Activated naive CD4-positive, alpha-beta T cell treated with anti-CD3 and anti-CD28 coated beads, Interleukin-2, amount 10 ng/mL, durations not matched to agents 7 days and 5 days (primary cell): Measurements from ENCODE around the gene KRT83.
A peak's percentile ranks its signal among the peaks of the same experiment; 100 is the strongest.

Experiments used
- CTCF ChIA-PET: fragments of 350-600 bp; sonication (Branson Sonifier 250); formaldehyde crosslinking; loops from one replicate; lab custom pipeline; 2021; ENCODE audit warnings: antibody characterized with exemption; lab: Charles Lee
- DNase-seq: peaks from one replicate; pipeline ENCODE4 v3.0.0-alpha.2; 2020
- H3K27ac Mint-ChIP-seq: one replicate; pipeline ENCODE4 v1.8.0; 2021; ENCODE audit warnings: mild to moderate bottlenecking, moderate library complexity, mixed read lengths
- H3K27me3 Mint-ChIP-seq: one replicate; pipeline ENCODE4 v1.8.0; 2021; ENCODE audit warnings: mild to moderate bottlenecking, mixed read lengths
- H3K36me3 Mint-ChIP-seq: one replicate; pipeline ENCODE4 v1.8.0; 2021; ENCODE audit warnings: mixed read lengths
- H3K4me1 Mint-ChIP-seq: one replicate; pipeline ENCODE4 v1.8.0; 2021; ENCODE audit warnings: mixed read lengths
- H3K4me3 Mint-ChIP-seq: one replicate; pipeline ENCODE4 v1.8.0; 2021; ENCODE audit warnings: mild to moderate bottlenecking, moderate library complexity, mixed read lengths
- H3K9me3 Mint-ChIP-seq: one replicate; pipeline ENCODE4 v1.8.0; 2021; ENCODE audit warnings: mixed read lengths

Gene KRT83

DNA sequence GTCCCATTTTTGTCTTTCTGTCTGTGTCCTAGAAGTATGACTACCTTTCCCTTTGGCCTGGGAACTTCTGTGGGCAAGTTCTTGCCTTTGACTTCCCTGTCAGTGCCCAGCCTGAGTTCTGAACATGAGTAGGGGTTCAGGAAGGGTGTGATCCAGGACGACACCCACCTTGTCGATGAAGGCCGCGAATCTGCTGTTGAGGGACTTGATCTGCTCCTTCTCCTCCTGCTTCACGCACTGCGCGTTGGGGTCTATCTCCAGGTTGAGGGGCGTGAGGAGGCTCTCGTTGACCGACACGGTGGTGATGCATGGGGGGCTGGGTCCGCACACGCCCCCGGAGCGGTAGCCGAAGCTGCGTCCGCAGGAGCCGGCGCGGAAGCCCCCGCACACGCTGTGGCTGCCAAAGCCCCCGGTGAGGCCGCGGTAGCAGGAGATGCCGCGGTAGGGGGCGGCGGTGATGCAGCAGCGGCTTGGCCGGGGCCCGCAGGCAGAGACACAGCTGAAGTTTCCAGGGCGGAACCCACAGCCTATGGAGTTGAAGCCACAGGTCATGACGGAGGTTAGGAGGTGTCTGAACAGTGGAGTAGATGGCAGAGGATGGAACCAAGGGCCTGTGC, at the start of gene KRT83:
TSS of gene KRT83 (minus strand) at position 615 of the 617 bp plus-strand sequence. CDS start at position 552, 63 bp downstream.
- CTCF ChIA-PET = interaction anchor here (1.2 kb wide), 1 partner anchor 559 kb away, joined by 4 read pairs; no protein-coding TSS in a partner anchor

GRCh38 chr12:52369809-52370208, 48.6 kb upstream of the KRT83 start:
- CTCF ChIA-PET = interaction anchor here (1.3 to 6.3 kb wide), 5 partner anchors 8 to 617 kb away, joined by 3 to 29 read pairs (median 4); no protein-coding TSS in a partner anchor
- no peak for DNase-seq
- no peak overlapping the region for H3K27ac Mint-ChIP-seq
- no peaks in the 10 kb centered on the region for H3K36me3 Mint-ChIP-seq
- no peaks in the 10 kb centered on the region for H3K4me1 Mint-ChIP-seq
- H3K4me3 Mint-ChIP-seq = no peak overlapping the region
- H3K27me3 Mint-ChIP-seq = peaks cover 57% of the 10 kb centered on the region
- H3K9me3 Mint-ChIP-seq = peaks cover 3% of the 10 kb centered on the region

More for the DNA sequence above, at the start of gene KRT83:
- Mint-ChIP-seq H3K27me3 (peaks cover 79% of the 10 kb centered on the region), H3K27ac (no peak within 1 kb of the TSS), H3K4me1 (no peaks in the 10 kb centered on the region), H3K36me3 (no peaks in the 10 kb centered on the region), H3K4me3 (no peak within 1 kb of the TSS), H3K9me3 (no peaks in the 10 kb centered on the region)
- DNase-seq = peak; percentile 14

- Mint-ChIP-seq H3K27ac (no peak overlapping the region), H3K4me3 (no peak overlapping the region), H3K9me3 (peaks cover 3% of the 10 kb centered on the region), H3K36me3 (no peaks in the 10 kb centered on the region), H3K4me1 (no peaks in the 10 kb centered on the region), H3K27me3 (peaks cover 60% of the 10 kb centered on the region)
- DNase-seq = no peak
- CTCF ChIA-PET = interaction anchor here (1.3 to 6.3 kb wide), 6 partner anchors 8 to 617 kb away, joined by 3 to 29 read pairs (median 4); no protein-coding TSS in a partner anchor
These were observed 48.0 kb upstream of the KRT83 start for GRCh38 chr12:52369211-52369610.

GRCh38 chr12:52368508-52368907, 47.3 kb upstream of the KRT83 start:
- Mint-ChIP-seq H3K27ac (no peak overlapping the region), H3K27me3 (peaks cover 60% of the 10 kb centered on the region)
- CTCF ChIA-PET = interaction anchor here (1.4 to 6.3 kb wide), 4 partner anchors 7 to 511 kb away, joined by 3 to 29 read pairs (median 4); no protein-coding TSS in a partner anchor

DNA sequence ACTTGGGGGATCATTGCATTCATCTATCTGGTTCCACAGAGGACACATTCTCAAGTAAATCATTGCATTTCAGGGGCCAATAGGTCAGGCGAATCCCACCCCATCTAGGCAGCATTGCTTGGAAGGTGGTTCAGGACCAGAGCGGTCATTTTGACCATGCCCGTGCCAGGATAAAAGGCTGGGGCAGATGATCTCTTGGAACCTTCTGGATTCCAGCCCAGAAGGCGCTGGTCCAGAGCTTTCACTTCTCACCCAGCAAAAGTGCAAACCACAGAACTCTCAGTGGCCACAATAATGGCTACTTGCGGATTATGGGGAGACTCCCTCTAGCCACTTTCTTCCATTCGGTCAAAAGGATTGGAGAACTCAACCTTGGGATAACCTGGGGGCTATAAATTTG, 46.7 kb upstream of the KRT83 start:
- Mint-ChIP-seq H3K36me3 (no peaks in the 10 kb centered on the region), H3K4me1 (no peaks in the 10 kb centered on the region), H3K27ac (no peak overlapping the region), H3K9me3 (no peaks in the 10 kb centered on the region), H3K4me3 (no peak overlapping the region), H3K27me3 (peaks cover 64% of the 10 kb centered on the region)
- DNase-seq = no peak
- CTCF ChIA-PET = interaction anchor here (0.7 to 1.8 kb wide), 4 partner anchors 16 to 510 kb away, joined by 3 to 4 read pairs (median 3); no protein-coding TSS in a partner anchor

More at GRCh38 chr12:52368508-52368907, 47.3 kb upstream of the KRT83 start:
- no peak overlapping the region for H3K4me3 Mint-ChIP-seq
- no peaks in the 10 kb centered on the region for H3K9me3 Mint-ChIP-seq
- H3K4me1 Mint-ChIP-seq = no peaks in the 10 kb centered on the region
- no peak for DNase-seq
- no peaks in the 10 kb centered on the region for H3K36me3 Mint-ChIP-seq

GRCh38 chr12:52366738-52367485, 45.7 kb upstream of the KRT83 start, which contains the start of gene KRT85:
Gene KRT85, minus strand, starts transcription at chr12:52367481. Its CDS starts 76 bp downstream, at chr12:52367405.
- H3K27ac Mint-ChIP-seq = no peak within 1 kb of the TSS
- H3K36me3 Mint-ChIP-seq = no peaks in the 10 kb centered on the region
- no peaks in the 10 kb centered on the region for H3K4me1 Mint-ChIP-seq

DNA sequence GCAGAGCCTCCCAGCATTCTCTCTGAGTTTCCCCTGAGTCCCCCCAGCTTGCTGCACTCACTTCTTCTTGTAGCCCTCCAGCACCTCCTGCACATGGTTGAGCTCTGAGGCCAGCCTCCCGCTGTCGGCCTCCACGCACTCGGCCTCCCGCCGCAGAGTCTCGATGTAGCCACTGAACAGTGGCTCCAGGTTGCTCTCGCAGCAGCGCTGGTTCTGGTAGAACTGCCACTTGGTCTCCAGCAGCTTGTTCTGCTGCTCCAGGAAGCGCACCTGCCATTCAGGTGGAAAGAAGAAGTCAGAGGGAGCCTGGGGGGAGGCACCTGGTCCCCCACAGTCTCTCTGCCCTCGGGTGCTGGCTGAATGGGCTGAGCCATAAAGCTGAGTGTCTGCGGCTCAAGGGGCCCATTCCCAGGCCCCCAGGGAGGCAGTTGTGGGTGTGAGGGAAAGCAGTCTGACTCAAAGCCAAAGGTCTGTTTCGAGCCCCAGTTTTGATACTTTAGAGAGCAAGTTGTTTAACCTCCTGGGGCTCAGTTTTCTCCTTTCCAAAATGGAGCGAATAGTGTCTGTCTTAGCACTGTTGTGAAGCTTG, 43.8 kb upstream of the KRT83 start:
- Mint-ChIP-seq H3K27ac (no peak overlapping the region), H3K9me3 (no peaks in the 10 kb centered on the region), H3K27me3 (peaks cover 43% of the 10 kb centered on the region), H3K4me1 (no peaks in the 10 kb centered on the region), H3K36me3 (no peaks in the 10 kb centered on the region), H3K4me3 (no peak overlapping the region)
- CTCF ChIA-PET = interaction anchor here (0.7 to 1.0 kb wide), 2 partner anchors 15 to 62 kb away, joined by 3 read pairs; no protein-coding TSS in a partner anchor
- DNase-seq = no peak

More at GRCh38 chr12:52366738-52367485, 45.7 kb upstream of the KRT83 start, which contains the start of gene KRT85:
- H3K4me3 Mint-ChIP-seq = no peak within 1 kb of the TSS
- H3K9me3 Mint-ChIP-seq = no peaks in the 10 kb centered on the region
- DNase-seq = no peak
- peaks cover 61% of the 10 kb centered on the region for H3K27me3 Mint-ChIP-seq
- CTCF ChIA-PET = interaction anchor here (0.8 kb wide), 1 partner anchor 17 kb away, joined by 3 read pairs; no protein-coding TSS in a partner anchor

DNA sequence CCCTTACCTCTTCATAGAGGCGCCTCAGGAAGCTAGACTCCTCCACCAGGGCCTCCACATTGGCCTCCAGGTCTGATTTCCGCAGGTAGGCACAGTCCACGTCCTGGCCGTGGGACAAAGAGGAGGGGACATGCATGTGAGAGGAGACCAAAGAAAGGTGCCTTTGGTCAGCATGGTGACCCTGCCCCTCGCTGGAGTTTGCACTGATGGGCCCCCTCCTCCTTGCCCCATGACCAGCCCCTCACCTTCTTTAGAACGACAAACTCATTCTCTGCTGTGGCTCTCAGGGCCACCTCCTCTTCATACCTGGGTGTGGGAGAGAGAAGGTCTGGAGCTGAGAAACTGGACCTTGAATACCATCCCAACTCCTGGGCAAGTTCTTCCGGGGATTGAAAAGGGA, 42.9 kb upstream of the KRT83 start:
- CTCF ChIA-PET = interaction anchor here (1.2 kb wide), 1 partner anchor 16 kb away, joined by 3 read pairs; no protein-coding TSS in a partner anchor
- H3K4me3 Mint-ChIP-seq = no peak overlapping the region
- H3K4me1 Mint-ChIP-seq = peaks cover 5% of the 10 kb centered on the region
- H3K27ac Mint-ChIP-seq = no peak overlapping the region
- H3K9me3 Mint-ChIP-seq = no peaks in the 10 kb centered on the region
- H3K36me3 Mint-ChIP-seq = no peaks in the 10 kb centered on the region
- no peak for DNase-seq
- peaks cover 34% of the 10 kb centered on the region for H3K27me3 Mint-ChIP-seq

- H3K36me3 Mint-ChIP-seq = no peaks in the 10 kb centered on the region
- no peaks in the 10 kb centered on the region for H3K9me3 Mint-ChIP-seq
- H3K4me3 Mint-ChIP-seq = no peak overlapping the region
- DNase-seq = no peak
- CTCF ChIA-PET = interaction anchor here (1.2 kb wide), 1 partner anchor 17 kb away, joined by 3 read pairs; no protein-coding TSS in a partner anchor
- peaks cover 26% of the 10 kb centered on the region for H3K27me3 Mint-ChIP-seq
- peaks cover 12% of the 10 kb centered on the region for H3K4me1 Mint-ChIP-seq
- H3K27ac Mint-ChIP-seq = no peak overlapping the region
These were observed 42.0 kb upstream of the KRT83 start for GRCh38 chr12:52363111-52363679.

DNA sequence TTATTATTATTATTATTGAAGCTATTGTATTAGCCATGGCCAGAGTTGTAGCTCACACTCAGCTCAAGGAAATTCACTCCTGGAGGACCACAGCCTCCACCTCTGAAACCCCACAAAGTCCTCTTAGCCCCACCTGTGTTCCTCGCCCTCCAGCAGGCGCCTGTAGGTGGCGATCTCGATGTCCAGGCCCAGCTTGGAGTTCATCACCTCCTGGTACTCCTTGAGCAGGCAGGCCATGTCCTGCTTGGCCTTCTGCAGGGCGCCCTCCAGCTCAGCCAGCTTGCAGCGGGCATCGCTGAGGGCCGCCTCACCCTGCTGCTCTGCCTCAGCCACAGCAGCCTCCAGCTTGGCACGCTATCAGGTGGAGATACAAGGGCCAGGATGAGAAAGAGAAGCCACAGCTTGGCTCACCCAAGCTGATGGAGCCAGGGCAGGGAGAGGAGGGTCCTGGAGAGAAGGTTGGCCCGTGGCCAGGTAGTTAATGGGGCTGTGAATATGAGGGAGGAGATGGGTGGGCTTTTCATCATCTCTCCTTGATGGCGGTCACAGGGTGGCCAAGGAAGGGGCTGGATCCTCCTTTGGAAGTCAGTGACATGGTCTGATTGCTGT, 41.0 kb upstream of the KRT83 start:
- H3K27ac Mint-ChIP-seq = no peak overlapping the region
- H3K27me3 Mint-ChIP-seq = peaks cover 25% of the 10 kb centered on the region
- H3K9me3 Mint-ChIP-seq = no peaks in the 10 kb centered on the region
- H3K4me1 Mint-ChIP-seq = peaks cover 12% of the 10 kb centered on the region
- peak; percentile 25 for DNase-seq
- no peaks in the 10 kb centered on the region for H3K36me3 Mint-ChIP-seq
- no peak overlapping the region for H3K4me3 Mint-ChIP-seq
- CTCF ChIA-PET = interaction anchor here (0.5 to 3.0 kb wide), 11 partner anchors 9 to 517 kb away, joined by 3 to 29 read pairs (median 4); no protein-coding TSS in a partner anchor

- peak; percentile 17 for DNase-seq
- Mint-ChIP-seq H3K27ac (no peak overlapping the region), H3K9me3 (no peaks in the 10 kb centered on the region), H3K36me3 (no peaks in the 10 kb centered on the region), H3K27me3 (peaks cover 25% of the 10 kb centered on the region), H3K4me3 (no peak overlapping the region), H3K4me1 (peaks cover 12% of the 10 kb centered on the region)
- CTCF ChIA-PET = interaction anchor here (0.6 to 3.0 kb wide), 12 partner anchors 9 to 1468 kb away, joined by 3 to 29 read pairs (median 4); no protein-coding TSS in a partner anchor
These were observed 40.4 kb upstream of the KRT83 start for GRCh38 chr12:52361553-52361952.

GRCh38 chr12:52360663-52361271, 39.6 kb upstream of the KRT83 start:
- peak; percentile 15 for DNase-seq
- Mint-ChIP-seq H3K9me3 (no peaks in the 10 kb centered on the region), H3K4me1 (peaks cover 12% of the 10 kb centered on the region), H3K36me3 (no peaks in the 10 kb centered on the region), H3K27ac (no peak overlapping the region), H3K27me3 (peaks cover 25% of the 10 kb centered on the region), H3K4me3 (no peak overlapping the region)
- CTCF ChIA-PET = interaction anchor here (1.1 to 3.0 kb wide), 7 partner anchors 8 to 524 kb away, joined by 3 to 29 read pairs (median 6); no protein-coding TSS in a partner anchor
